WTC11 (cell line): ENCODE results near the gene SOX8.

Experiments used
- ATF1 ChIP-seq: sonication (generic); formaldehyde crosslinking; IDR thresholded peaks from 2 replicates; pipeline ENCODE4 v1.8.1; 2023; ENCODE audit warnings: mild to moderate bottlenecking, moderate library complexity, missing genetic modification reagents
- CREM ChIP-seq: sonication (generic); formaldehyde crosslinking; IDR thresholded peaks from 2 replicates; pipeline ENCODE4 v1.8.1; 2022; ENCODE audit warnings: mild to moderate bottlenecking, missing genetic modification reagents, moderate library complexity
- CTCF ChIP-seq: fragments of 200-600 bp; IDR thresholded peaks from 2 replicates; pipeline ENCODE4 v1.8.0; 2022; ENCODE audit warnings: antibody characterized with exemption
- FOXP1 ChIP-seq: sonication (generic); formaldehyde crosslinking; IDR thresholded peaks from 2 replicates; pipeline ENCODE4 v1.8.0; 2022; ENCODE audit warnings: missing genetic modification reagents, mild to moderate bottlenecking, moderate library complexity, borderline replicate concordance
- MLX ChIP-seq: sonication (generic); formaldehyde crosslinking; IDR thresholded peaks from 2 replicates; pipeline ENCODE4 v1.8.1; 2023; ENCODE audit warnings: mild to moderate bottlenecking, missing genetic modification reagents, moderate library complexity
- NFYB ChIP-seq: sonication (generic); formaldehyde crosslinking; conservative IDR thresholded peaks from 2 replicates; pipeline ENCODE4 v1.8.0; 2022; ENCODE audit warnings: low read depth, missing genetic modification reagents
- SMAD4 ChIP-seq: sonication (generic); formaldehyde crosslinking; IDR thresholded peaks from 2 replicates; pipeline ENCODE4 v1.8.0; 2022; ENCODE audit warnings: mild to moderate bottlenecking, missing genetic modification reagents
- ZNF121 ChIP-seq: sonication (generic); formaldehyde crosslinking; IDR thresholded peaks from 2 replicates; pipeline ENCODE4 v1.8.0; 2023; ENCODE audit warnings: missing genetic modification reagents
- TF ChIP-seq, protein P1 (sequence below): sonication (generic); formaldehyde crosslinking; conservative IDR thresholded peaks from 2 replicates; pipeline ENCODE4 v1.8.1; 2023; ENCODE audit warnings: mild to moderate bottlenecking, low read depth, missing genetic modification reagents, moderate library complexity
- TF ChIP-seq, protein P2 (sequence below): sonication (generic); formaldehyde crosslinking; IDR thresholded peaks from 2 replicates; pipeline ENCODE4 v1.8.1; 2023; ENCODE audit warnings: mild to moderate bottlenecking, missing genetic modification reagents, moderate library complexity
- TF ChIP-seq, protein P3 (sequence below): sonication (generic); formaldehyde crosslinking; IDR thresholded peaks from 2 replicates; pipeline ENCODE4 v1.8.1; 2022; ENCODE audit warnings: mild to moderate bottlenecking, missing genetic modification reagents, moderate library complexity, borderline replicate concordance

- TF ChIP-seq, protein P1, sequence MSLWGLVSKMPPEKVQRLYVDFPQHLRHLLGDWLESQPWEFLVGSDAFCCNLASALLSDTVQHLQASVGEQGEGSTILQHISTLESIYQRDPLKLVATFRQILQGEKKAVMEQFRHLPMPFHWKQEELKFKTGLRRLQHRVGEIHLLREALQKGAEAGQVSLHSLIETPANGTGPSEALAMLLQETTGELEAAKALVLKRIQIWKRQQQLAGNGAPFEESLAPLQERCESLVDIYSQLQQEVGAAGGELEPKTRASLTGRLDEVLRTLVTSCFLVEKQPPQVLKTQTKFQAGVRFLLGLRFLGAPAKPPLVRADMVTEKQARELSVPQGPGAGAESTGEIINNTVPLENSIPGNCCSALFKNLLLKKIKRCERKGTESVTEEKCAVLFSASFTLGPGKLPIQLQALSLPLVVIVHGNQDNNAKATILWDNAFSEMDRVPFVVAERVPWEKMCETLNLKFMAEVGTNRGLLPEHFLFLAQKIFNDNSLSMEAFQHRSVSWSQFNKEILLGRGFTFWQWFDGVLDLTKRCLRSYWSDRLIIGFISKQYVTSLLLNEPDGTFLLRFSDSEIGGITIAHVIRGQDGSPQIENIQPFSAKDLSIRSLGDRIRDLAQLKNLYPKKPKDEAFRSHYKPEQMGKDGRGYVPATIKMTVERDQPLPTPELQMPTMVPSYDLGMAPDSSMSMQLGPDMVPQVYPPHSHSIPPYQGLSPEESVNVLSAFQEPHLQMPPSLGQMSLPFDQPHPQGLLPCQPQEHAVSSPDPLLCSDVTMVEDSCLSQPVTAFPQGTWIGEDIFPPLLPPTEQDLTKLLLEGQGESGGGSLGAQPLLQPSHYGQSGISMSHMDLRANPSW (CRISPR knock-in tag): no peak
- TF ChIP-seq, protein P2, sequence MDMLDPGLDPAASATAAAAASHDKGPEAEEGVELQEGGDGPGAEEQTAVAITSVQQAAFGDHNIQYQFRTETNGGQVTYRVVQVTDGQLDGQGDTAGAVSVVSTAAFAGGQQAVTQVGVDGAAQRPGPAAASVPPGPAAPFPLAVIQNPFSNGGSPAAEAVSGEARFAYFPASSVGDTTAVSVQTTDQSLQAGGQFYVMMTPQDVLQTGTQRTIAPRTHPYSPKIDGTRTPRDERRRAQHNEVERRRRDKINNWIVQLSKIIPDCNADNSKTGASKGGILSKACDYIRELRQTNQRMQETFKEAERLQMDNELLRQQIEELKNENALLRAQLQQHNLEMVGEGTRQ: no peak
- TF ChIP-seq NFYB (CRISPR knock-in tag) (no peak), CTCF (no peak), ATF1 (CRISPR knock-in tag) (no peak), SMAD4 (CRISPR knock-in tag) (no peak), ZNF121 (no peak), CREM (CRISPR knock-in tag) (no peak), MLX (CRISPR knock-in tag) (no peak), FOXP1 (CRISPR knock-in tag) (no peak)
- TF ChIP-seq, protein P3, sequence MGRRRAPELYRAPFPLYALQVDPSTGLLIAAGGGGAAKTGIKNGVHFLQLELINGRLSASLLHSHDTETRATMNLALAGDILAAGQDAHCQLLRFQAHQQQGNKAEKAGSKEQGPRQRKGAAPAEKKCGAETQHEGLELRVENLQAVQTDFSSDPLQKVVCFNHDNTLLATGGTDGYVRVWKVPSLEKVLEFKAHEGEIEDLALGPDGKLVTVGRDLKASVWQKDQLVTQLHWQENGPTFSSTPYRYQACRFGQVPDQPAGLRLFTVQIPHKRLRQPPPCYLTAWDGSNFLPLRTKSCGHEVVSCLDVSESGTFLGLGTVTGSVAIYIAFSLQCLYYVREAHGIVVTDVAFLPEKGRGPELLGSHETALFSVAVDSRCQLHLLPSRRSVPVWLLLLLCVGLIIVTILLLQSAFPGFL: no peak
These were observed 17.0 kb downstream of the SOX8 start for GRCh38 chr16:998615-999014.
